ENCODE results near the gene ANKFY1. TPM values are rescaled to one million over a fixed set of nuclear protein-coding genes. Genes with fewer than 3 reads are reported as not detected.

The ANKFY1 gene
- polyA plus RNA-seq, 3 donors, result 13.5 to 46.1 (median 21.7) TPM

- intact Hi-C loops (cut with micrococcal nuclease), result no loop called here
Observed at GRCh38 chr17:4214157-4214556, 49.6 kb downstream of the ANKFY1 start.

GRCh38 chr17:4209611-4210010 is 54.2 kb downstream of the ANKFY1 start:
- WGBS (ENCODE audit: insufficient coverage), result 97% methylated on average over 3 of the region's 7 CpGs
- H3K36me3 ChIP-seq (replicated peaks in 1 of 2; ENCODE audit: control insufficient read depth in 1 of 2, insufficient read depth in 2 of 2, low read length in 2 of 2), result peaks cover 44 to 84% of the 10 kb centered on the region in 2 donors
- no peak overlapping the region for H2AFZ ChIP-seq (ENCODE audit: insufficient read depth, low read depth, low read length, poor library complexity, severe bottlenecking)
- H3K27me3 ChIP-seq (ENCODE audit: control insufficient read depth in 2 of 2, insufficient read depth in 2 of 2, low read length in 2 of 2), result peaks cover 19 to 35% of the 10 kb centered on the region in 2 donors
- H3K27me3 Mint-ChIP-seq (ENCODE audit: low read depth in 3 of 3), result peaks cover 55 to 70% (median 58%) of the 10 kb centered on the region in 3 donors
- no peak for DNase-seq
- no peak overlapping the region for H3K9ac ChIP-seq (ENCODE audit: insufficient read depth, low read length, poor library complexity, severe bottlenecking)
- H3K4me3 Mint-ChIP-seq, result peak overlapping the region in 1 of 2 donors; percentile 51
- peaks cover 0 to 14% (median 10%) of the 10 kb centered on the region in 7 donors for H3K9me3 Mint-ChIP-seq
- intact Hi-C loops (cut with micrococcal nuclease), result no loop called here
- peaks cover 31 to 32% of the 10 kb centered on the region in 2 donors for H3K4me1 ChIP-seq (ENCODE audit: control insufficient read depth in 1 of 2, insufficient read depth in 2 of 2, low read length in 2 of 2)
- no peaks in the 10 kb centered on the region for H3K9me3 ChIP-seq (replicated peaks in 1 of 2; ENCODE audit: control insufficient read depth in 1 of 2, insufficient read depth in 1 of 2, low read length in 2 of 2)
- H3K4me3 ChIP-seq (replicated peaks in 1 of 3; ENCODE audit: low read depth in 2 of 3, low read length in 3 of 3), result no peak overlapping the region
- TF ChIP-seq CTCF (IDR thresholded peaks at IDR 0.05), result no peak
- H4K20me1 ChIP-seq (ENCODE audit: insufficient read depth, low read length), result peaks cover 98% of the 10 kb centered on the region
- H3K79me2 ChIP-seq (ENCODE audit: insufficient read depth, low read length), result peaks cover 6% of the 10 kb centered on the region
- H3K27ac Mint-ChIP-seq, result no peak overlapping the region
- H3K36me3 Mint-ChIP-seq, result peaks cover 88 to 96% of the 10 kb centered on the region in 2 donors
- H3K4me2 ChIP-seq (replicated peaks; ENCODE audit: extremely low read depth, low read length, poor library complexity, severe bottlenecking), result no peak overlapping the region
- H3K27ac ChIP-seq (ENCODE audit: low read depth in 1 of 2, low read length in 2 of 2), result no peak overlapping the region
- peaks cover 33% of the 10 kb centered on the region for H3K4me1 Mint-ChIP-seq

More at GRCh38 chr17:4214157-4214556, 49.6 kb downstream of the ANKFY1 start:
- peaks cover 78 to 86% of the 10 kb centered on the region in 2 donors for H3K36me3 Mint-ChIP-seq
- peaks cover 18% of the 10 kb centered on the region for H3K4me1 Mint-ChIP-seq
- peaks cover 29 to 75% of the 10 kb centered on the region in 2 donors for H3K36me3 ChIP-seq (replicated peaks in 1 of 2; ENCODE audit: control insufficient read depth in 1 of 2, insufficient read depth in 2 of 2, low read length in 2 of 2)
- H3K4me3 Mint-ChIP-seq, result peak overlapping the region in 1 of 2 donors; percentile 43
- DNase-seq, result peak in 2 of 3 donors; percentile 37
- H4K20me1 ChIP-seq (ENCODE audit: insufficient read depth, low read length), result peaks cover 87% of the 10 kb centered on the region
- no CpG with 5 or more reads among the region's 6 CpGs for WGBS (ENCODE audit: insufficient coverage)
- no peak for TF ChIP-seq CTCF (IDR thresholded peaks at IDR 0.05)
- peak overlapping the region in 6 of 7 donors; percentile 2 to 35 (median 13) for H3K27ac Mint-ChIP-seq
- H3K4me1 ChIP-seq (ENCODE audit: control insufficient read depth in 1 of 2, insufficient read depth in 2 of 2, low read length in 2 of 2), result peaks cover 13 to 17% of the 10 kb centered on the region in 2 donors
- peaks cover 28 to 40% (median 30%) of the 10 kb centered on the region in 3 donors for H3K27me3 Mint-ChIP-seq (ENCODE audit: low read depth in 3 of 3)
- peaks cover 7 to 21% of the 10 kb centered on the region in 2 donors for H3K27me3 ChIP-seq (ENCODE audit: control insufficient read depth in 2 of 2, insufficient read depth in 2 of 2, low read length in 2 of 2)
- peaks cover 13% of the 10 kb centered on the region for H3K79me2 ChIP-seq (ENCODE audit: insufficient read depth, low read length)
- H3K27ac ChIP-seq (ENCODE audit: low read depth in 1 of 2, low read length in 2 of 2), result no peak overlapping the region
- H3K4me3 ChIP-seq (replicated peaks in 1 of 3; ENCODE audit: low read depth in 2 of 3, low read length in 3 of 3), result peak overlapping the region in 1 of 3 experiments; percentile 14
- H3K4me2 ChIP-seq (replicated peaks; ENCODE audit: extremely low read depth, low read length, poor library complexity, severe bottlenecking), result peak overlapping the region; percentile 29
- no peak overlapping the region for H2AFZ ChIP-seq (ENCODE audit: insufficient read depth, low read depth, low read length, poor library complexity, severe bottlenecking)
- no peak overlapping the region for H3K9ac ChIP-seq (ENCODE audit: insufficient read depth, low read length, poor library complexity, severe bottlenecking)
- H3K9me3 ChIP-seq (replicated peaks in 1 of 2; ENCODE audit: control insufficient read depth in 1 of 2, insufficient read depth in 1 of 2, low read length in 2 of 2), result no peaks in the 10 kb centered on the region
- peaks cover 0 to 6% (median 0%) of the 10 kb centered on the region in 7 donors for H3K9me3 Mint-ChIP-seq
